Astrocyte of the hippocampus (primary cell): ENCODE measurements around the gene GPATCH4.
A peak's percentile ranks its signal among the peaks of the same experiment; 100 is the strongest.
"Not testable (repeated sequence)": the region's sequence is repeated elsewhere in the genome, so short reads cannot be mapped to it uniquely, and the experiment has no call there.

Experiments used
- DNase-seq: peaks from one replicate; pipeline ENCODE4 v3.0.0; 2011; ENCODE audit warnings: low read depth, low spot score

The GPATCH4 gene

DNA sequence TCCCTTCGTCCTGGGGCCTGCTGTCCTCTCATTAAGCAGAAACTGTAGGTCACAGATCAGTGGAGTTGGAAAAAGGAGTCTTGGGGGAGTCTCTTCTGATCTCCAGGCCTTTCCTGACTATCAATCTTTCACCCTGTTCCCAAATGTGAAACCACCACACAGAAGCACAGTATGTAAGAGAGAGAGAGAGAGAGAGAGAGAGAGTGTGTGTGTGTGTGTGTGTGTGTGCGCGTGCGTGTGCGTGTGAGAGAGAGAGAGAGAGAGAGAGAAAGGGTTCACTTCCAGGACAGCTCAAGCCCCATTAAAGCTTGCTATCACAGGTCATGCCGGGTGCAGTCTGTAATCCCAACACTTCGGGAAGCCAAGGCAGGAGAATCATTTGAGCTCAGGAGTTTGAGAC lies 23.2 kb downstream of the GPATCH4 start:
- DNase-seq: no peak

DNA sequence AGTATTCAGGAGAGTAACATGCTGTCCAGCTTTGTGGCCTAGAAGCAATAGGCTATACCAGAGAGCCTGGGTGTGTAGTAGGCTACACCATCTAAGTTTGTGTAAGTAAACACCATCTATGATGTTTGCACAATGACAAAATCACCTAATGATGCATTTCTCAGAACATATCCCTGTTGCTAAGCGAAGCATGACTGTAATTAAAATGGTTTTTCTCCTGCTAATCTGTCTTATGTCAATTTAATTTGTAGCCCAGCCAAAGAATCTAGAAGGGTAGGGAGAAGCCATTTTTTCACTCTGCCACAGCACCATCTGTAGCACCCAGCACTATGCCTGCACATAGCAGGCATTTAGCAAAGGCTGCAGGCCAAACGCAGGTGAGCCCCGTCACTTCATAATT lies 23.7 kb downstream of the GPATCH4 start:
- DNase-seq: no peak

DNA sequence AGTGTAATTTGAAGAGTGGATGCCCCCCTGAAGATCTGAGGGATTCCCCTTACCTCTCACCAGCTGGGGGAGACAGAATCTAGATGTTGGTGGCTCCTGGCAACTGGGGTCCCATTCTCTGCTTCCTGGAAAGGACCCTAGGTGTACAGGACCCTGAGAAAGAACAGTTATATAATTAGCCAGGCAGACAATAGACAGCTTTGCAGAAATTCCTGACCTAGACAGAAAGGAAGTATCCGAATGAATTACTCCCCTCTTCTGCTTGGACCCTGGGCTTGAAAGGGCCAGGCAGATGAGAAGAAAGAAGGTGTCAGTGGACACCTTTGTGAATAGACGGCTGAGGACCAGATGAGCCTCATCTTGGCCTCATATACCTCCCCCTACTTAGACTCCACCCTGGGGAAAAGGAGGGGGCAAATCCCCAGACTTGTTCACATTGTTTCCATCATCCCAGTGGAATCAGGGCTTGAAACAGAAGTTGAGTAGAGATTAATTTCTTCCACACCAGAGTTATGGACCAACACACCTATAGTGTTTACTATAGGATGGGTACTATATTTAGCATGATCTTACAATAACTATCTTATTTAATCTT lies 27.1 kb downstream of the GPATCH4 start:
- DNase-seq: no peak

DNA sequence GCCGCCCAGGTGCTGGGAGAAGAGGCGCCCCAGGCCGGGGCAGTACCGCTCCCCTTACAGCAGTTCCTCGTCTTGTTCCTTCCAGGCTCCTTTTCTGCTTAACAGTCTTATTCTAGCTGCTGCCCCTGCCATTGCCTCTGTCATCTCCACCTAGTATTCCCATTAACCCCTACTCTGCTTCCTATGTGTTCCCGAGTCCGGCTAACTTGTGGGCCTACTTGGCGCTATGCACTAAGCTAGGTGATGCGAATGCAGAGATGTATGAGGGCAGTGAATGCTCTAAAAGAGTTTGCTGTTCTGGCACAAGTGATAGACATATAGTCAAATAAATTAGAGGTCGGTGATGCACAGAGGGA lies 28.6 kb downstream of the GPATCH4 start:
- no peak for DNase-seq

DNA sequence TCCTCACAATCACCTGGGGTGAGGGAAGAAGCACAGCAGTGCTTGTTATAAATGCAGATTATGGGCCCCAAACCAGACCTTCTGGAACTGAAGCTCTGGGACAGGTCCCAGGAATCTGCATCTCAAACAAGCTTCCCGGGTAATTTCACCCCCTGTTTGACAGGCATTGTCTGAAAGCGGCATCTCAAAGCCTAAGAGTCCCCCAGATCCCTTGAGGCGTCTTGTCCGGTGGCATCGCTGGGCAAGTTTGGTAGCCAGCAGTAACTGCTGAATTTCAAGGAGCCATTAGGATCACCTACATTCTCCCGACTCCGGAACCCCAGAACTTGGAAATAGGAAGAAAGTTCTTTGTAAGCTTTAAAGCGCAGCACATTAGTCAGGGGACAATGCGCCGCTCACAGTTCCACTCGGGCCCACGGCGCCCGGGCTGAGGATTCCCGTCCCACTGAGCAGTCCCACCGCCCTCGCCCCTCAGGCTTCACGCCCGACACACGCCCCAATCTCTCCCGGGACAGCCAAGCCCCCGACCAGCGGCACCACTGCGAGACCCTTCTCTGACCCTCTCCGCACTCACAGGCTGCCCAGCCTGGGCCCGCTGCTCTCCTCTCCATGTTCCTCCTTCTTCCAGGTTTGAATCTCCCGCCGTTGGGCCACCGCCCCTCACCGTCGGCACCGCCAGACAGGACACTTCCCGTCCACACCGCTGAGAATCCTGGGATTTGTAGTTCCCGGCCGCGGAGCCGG lies 29.2 kb downstream of the GPATCH4 start, which contains the start of gene IQGAP3:
IQGAP3 (minus strand) TSS at position 647 of the 744 bp plus-strand sequence; CDS start at position 611, 36 bp downstream.
- DNase-seq: peak; percentile 92

DNA sequence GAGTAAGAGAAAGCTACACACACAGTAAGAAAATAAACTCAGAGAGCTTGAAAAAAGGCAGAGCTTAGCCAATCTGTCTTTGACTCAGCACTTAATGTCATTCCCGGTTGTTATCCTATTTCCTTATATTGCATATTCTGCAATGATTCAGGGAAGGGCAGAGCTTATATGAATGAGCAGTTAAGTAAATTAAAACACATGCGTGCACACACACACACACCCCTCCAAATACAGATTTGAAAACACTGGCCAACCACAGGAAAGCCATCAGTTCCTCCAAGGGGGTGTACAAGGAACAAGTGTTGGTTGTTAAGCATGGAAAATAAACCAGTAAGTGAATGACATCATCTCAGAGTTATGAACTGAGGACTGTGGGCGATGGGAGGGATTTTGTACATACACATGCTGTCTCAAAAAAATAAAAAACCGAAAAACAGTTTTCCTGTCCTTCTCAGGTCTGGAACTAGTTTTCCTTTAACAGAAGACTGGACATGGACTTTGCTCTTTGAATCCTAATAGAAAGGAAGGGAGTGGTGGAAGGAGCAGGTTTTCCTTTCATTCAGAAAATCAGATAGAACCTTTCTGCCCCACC lies 29.9 kb downstream of the GPATCH4 start:
- peak; percentile 82 for DNase-seq

DNA sequence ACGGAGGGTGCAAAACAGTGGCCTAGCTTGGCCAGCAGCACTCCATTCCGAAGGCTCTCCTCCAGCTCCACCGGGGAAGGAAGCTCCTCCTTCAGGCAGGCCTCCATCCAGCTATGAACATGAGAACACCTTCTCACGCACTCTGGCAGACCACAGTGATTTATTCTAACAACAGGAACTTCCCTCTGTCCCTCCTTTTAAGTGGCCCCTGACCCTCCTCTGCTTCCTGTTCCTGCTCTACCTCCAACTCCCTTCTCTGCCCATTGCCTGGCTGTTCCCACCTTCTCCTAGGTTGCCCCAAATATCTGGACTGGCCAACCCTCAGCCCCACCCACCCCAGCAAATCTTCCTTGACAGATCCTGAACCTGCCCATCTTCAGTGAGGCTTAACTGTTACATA lies 34.8 kb downstream of the GPATCH4 start:
- DNase-seq: no peak

DNA sequence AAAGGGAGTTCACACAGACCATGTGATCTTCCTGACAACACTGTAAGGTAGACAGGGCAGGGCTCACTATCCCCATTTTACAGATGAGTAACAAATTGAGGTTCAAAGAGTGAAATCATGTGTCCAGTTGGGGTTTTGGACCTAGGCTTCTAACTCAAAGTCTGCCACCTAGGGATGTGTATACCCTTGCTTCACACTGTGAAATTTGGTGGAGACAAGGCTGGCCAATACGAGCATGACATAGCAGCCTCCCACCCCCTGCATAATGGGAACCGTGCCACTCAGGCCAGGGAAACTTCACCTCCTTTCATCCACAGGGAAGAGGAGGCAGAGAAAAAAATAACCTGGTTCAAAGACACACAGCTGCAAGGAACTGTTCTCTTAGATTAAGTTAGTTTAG lies 35.8 kb downstream of the GPATCH4 start:
- DNase-seq: no peak

DNA sequence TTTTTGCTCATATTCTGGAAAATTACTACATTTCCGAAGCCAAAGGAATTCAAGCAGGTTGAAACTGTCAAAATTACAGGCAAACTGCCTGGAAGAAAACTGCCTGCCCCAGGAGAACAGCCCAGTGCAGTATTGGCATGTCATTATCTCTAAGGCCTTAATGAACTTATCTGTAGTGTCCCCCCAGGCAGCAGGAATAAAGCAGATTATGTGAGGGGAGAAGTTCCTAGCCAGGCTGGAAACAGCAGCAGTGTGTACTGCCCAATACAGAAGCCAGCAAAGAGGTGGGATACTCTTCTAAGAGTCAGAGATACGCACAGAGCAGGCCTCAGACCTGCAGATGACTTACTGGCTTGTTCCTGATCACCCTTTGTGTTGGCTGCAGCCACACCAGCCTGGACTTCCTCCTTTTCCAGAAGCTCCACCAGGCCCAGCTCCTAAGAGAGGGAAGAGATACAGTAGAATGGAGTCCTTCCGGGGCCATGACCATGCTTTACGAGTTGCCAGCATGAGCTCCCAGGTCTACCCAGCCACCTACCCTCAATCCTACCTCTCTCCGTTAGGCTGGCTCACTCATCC lies 40.6 kb downstream of the GPATCH4 start:
- no peak for DNase-seq

DNA sequence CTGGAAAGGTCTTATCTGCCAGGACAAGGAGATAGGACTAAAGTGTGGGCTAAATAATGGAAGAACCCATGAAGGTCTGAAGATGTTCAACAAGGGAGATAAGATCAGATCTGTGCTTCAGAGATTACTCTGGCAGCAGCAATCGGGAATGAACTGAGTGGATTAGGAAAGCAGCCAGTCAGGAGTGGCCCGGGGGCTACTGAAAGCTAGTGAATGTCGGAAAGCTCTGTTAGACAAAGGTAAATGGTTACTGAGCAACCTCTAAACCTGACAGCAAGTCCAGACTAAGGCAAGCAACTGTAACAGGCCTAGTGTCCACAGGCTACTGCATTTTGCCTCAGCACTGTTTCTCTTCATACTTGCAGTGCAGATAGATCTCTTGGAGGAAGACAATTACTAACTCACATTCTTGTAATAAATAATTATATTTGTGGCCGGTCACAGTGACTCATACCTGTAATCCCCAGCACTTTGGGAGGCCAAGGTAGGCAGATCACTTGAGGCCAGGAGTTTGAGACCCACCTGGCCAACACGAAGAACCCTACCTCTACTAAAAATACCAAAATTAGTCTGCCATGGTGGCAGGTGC lies 41.4 kb downstream of the GPATCH4 start:
- no peak for DNase-seq

DNA sequence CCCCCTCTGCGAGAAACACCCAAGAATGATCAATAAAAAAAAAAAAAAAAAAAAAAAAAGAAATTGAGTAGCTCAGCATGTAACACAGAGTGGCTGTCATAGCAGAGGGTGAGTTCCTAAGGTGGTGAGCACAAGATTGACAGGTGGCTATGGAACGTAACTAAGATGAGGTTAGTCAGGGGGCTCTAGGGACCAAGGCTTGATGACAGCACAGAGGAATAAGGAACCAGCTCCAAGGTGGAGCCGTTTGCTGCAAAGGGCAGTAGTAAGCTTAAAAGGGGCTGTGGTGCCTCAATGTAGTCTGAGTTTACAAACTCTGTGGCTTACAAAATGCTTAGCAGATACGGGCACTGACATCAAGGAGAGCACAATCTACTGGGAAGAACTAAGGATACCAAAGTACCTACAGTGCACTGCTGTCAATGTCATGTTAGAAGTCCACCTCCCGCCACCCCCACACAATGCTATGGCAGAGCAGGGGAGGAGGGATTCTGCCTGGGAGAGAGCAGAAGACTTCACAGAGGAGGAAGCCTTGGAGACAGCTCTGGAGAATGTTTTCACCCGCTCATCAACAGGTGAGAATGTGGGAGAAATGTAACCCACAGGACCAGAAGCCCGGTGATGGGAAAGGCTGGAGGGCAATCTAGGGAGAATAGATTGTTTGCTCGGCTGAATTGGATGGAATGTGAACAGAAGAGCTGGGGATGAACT lies 42.0 kb downstream of the GPATCH4 start:
- DNase-seq: no peak

DNA sequence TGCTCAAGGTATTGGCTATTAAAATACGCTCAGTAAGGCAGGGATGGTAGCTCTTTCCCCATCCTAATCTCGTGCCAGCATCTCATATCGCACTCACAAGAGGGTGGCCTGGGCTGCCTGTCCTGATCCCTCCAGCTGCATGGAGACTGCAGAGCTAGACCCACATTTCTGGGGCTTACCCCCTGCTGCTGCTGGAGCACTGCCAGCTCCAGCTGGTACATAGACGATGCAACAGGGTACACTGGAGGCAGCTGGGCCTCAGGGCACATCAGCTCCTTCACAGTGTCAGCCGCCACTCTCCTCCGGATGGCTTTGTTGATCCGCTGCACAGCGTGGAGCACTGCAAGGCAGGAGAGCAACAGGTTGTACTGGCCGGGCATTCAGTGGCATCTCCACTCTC lies 44.9 kb downstream of the GPATCH4 start:
- DNase-seq: no peak

DNA sequence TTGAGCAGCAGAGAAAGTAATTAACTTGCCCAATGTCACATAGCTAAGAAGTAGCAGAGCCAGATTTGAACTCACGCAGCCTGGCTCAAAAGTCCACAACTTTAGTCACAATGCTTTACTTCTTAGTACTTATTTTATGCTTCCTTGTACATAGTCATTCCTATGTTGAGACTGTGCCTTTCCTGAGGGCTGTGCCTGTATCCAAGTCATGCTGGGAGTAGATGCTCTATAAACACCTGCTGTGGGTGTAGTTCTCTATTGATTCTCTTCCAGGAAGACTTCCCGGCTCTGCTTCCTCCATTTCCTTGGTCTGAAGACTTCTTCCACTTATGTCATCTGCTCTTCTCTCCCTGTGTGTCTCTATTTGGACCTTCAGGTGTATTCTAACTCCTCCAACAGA lies 45.6 kb downstream of the GPATCH4 start:
- DNase-seq: no peak

DNA sequence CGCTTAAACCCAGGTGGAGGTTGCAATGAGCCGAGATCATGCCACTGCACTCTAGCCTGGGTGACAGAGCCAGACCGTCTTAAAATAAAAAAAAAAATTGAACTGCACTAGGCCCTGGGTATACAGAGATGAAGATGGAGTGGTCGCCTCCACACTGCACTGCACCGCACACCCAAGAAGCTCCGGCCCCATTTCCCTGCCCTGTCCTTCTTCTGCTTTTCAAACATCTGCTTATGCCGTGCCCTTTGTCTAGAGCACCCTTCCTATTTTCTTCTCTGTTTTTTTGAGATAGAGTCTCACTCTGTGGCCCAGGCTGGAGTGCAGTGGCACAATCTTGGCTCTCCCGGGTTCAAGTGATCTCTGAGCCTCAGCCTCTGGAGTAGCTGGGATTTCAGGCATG lies 46.3 kb downstream of the GPATCH4 start:
- DNase-seq: no peak

DNA sequence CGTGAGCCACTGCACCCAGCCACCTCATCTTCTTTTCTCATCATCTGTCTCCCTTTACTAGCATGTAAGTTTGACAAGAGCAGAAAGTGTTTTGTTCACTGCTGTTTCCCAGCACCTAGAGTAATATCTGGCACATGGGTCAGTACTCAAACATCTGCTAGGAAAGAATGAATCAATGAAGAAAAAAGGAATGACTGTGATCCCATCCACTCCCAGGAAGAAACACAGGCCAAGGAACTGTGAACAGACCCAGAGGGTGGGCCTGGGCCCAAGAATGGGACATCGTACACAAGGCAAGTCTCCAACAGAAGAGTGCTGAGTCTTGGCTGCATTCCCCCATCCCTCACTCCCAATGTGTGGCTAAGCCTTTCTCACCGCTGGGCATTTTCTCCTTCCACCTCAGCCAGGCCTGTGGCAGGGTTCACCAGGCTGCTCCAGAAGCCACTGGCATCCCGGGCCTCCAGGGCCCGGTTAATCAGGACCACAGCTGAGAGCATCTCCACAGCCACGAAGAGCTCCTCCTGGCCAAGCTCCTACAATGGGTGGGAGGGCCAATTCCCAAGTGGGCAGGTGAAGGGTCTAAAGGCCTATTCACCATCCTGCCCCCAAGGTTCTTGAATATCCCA lies 47.3 kb downstream of the GPATCH4 start:
- no peak for DNase-seq

DNA sequence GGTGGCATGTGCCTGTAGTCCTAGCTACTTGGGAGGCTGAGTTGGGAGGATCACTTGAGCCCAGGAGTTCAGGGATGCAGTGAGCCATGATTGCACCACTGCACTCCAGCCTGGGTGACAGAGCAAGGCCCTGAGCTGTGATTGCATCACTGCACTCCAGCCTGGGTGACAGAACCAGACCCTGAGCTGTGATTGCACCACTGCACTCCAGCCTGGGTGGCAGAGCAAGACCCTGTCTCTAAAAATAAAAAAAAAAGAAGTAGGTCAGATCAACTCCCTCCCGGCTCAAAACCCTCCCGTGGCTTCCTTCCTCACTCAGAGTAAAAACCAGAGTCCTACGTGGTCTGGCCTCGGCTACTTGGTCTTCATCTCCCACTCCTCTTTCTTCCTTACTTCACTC lies 48.3 kb downstream of the GPATCH4 start:
- DNase-seq: not testable (repeated sequence)

DNA sequence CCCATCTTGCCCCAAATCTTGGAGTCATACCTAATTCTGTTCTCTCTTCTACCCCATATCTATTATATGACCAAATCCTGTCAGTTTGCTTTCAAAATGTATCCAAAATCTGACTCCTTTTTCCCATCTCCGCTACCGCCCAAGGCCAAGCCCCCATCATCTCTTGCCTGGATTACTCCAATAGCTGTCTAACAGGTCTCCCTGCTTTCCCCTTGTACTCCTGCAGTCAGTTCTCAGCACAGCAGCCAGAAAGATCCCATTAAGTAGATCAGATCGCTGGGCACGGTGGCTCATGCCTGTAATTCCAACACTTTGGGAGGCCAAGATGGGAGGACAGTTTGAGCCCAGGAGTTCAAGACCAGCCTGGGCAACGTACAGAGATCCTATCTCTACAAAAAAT lies 48.8 kb downstream of the GPATCH4 start:
- DNase-seq: no peak

DNA sequence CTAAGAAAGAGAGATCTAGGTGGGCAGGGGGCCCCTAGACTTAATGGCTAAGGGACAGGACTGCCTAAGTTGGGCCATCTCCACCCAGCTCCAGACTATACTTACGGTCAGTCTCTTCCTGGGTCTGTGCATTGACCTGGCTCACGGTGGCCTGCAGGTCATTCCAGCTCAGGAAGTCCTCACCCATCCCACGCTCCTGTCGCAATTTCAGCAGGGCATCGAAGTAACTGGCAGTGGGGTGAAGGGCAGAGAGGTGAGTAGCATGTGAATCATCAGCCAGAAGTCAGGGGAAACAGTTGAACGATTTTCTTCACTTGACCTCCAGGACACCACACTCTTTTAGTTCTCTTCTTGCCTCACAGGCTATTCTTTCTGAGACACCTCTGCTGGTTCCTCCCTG lies 49.4 kb downstream of the GPATCH4 start:
- DNase-seq: no peak

DNA sequence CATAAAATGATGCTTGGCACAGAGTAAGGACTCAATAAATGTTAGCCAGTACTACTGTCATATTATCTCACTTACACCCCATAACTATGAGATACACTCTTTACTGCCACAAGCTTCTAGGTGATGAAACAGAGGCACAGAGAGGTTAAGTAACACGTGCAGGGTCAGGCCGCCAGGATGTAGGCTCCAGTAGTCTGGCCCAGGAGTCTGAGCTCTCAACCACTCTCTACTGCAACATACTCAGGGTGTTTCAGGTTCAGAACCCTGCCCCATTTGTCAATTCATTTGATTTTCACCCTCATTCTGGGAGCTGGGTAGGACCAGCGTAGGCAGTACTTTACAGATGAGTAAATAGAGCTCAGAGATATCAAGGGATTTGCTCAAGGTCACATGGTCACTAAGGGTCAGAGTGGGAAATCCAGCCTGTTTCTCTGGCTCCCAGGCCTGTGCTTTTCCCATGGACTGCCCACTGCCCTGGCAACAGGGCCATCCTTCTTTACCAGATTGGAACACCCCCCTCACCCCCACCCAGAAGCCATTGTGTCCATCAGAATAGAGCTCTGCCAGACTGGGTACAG lies 50.1 kb downstream of the GPATCH4 start:
- no peak for DNase-seq

DNA sequence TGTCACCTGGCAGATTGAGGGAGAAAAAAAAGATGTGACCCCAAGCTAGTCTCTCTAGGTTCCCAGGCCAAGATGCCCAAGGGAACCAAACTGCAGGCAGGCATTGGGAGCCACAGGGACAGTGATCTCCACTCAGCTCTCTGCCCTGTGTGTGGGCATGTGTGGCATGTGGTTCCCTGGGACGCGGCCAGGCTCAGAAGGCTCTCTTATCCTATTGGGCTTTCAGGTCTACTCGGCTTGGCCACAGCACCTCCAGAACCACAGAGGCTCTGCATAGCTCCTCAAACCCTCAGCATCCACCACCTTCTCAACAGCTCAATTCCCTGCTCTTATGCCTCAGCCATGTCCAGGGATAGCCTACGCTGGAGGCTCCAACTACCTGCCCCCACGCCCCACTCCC lies 50.9 kb downstream of the GPATCH4 start:
- DNase-seq: no peak

DNA sequence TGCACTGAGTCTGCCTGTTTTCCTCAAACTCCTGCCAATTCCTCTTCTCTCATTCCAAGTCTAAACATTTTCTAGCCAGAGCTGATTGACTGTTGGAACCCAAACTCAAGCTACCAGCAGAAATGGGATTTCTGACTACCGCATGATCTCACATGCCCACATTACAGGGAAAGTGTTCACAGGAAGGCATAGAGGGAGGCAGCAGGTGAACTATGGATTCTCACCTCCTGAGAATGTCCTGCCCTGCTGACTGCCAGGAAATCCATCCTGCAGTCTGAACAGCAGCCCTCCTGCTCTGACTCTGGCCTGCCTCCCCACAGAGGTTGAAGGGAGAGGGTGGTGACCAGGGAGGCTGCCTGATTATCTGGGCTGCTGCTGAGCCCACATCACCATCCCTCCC lies 51.4 kb downstream of the GPATCH4 start:
- DNase-seq: no peak
